Ovary (tissue), 3 donors: ENCODE results near the gene LARP6.

ENCODE experiments used
- CTCF ChIP-seq, 3 donors: fragments of 450-650 bp in 2 of 3; fragments of 200-600 bp in 1 of 3; IDR thresholded peaks; one replicate each; pipeline versions ENCODE4 v1.5.1 to v1.8.0; 2016 to 2022; ENCODE audit warnings: antibody characterized with exemption in 3 of 3, mild to moderate bottlenecking in 1 of 3
- EP300 ChIP-seq: sonication (generic); formaldehyde crosslinking; IDR thresholded peaks from one replicate; pipeline ENCODE4 v1.6.1; 2017; ENCODE audit warnings: antibody characterized with exemption
- POLR2A ChIP-seq: fragments of 450-650 bp; IDR thresholded peaks from one replicate; pipeline ENCODE4 v1.6.1; 2017; ENCODE audit warnings: antibody characterized with exemption, mild to moderate bottlenecking, moderate library complexity
- donor health status: DM: no; HTN: no; CAD: no.

GRCh38 chr15:70820214-70820613, 33.7 kb downstream of the LARP6 start:
- TF ChIP-seq CTCF (IDR thresholded peaks at IDR 0.05) (no peak), POLR2A (no peak), EP300 (no peak)
